GM12892 (cell line): ENCODE results near the gene MYH9.
A peak's percentile ranks its signal among the peaks of the same experiment; 100 is the strongest.
"Not testable (repeated sequence)": the region's sequence is repeated elsewhere in the genome, so short reads cannot be mapped to it uniquely, and the experiment has no call there.

Experiments
- DNase-seq: peaks from one replicate; pipeline ENCODE4 v3.0.0; 2011; ENCODE audit not compliant: insufficient read length
- FAIRE-seq: peaks from 2 replicates; lab custom pipeline; 2011; peaks lifted over from hg19 to GRCh38; lab: Jason Lieb, UNC
- POLR2A ChIP-seq: IDR thresholded peaks from 2 replicates; pipeline ENCODE4 v1.6.1; 2011; ENCODE audit warnings: low read depth, low read length, control low read depth
- POLR2AphosphoS5 ChIP-seq: IDR thresholded peaks from 2 replicates; pipeline ENCODE4 v1.6.1; 2011; ENCODE audit warnings: low read depth, low read length, control low read depth
- TAF1 ChIP-seq: IDR thresholded peaks from 2 replicates; pipeline ENCODE4 v1.6.1; 2011; ENCODE audit warnings: low read depth, mild to moderate bottlenecking, control low read depth, low read length, borderline replicate concordance

Gene MYH9

DNA sequence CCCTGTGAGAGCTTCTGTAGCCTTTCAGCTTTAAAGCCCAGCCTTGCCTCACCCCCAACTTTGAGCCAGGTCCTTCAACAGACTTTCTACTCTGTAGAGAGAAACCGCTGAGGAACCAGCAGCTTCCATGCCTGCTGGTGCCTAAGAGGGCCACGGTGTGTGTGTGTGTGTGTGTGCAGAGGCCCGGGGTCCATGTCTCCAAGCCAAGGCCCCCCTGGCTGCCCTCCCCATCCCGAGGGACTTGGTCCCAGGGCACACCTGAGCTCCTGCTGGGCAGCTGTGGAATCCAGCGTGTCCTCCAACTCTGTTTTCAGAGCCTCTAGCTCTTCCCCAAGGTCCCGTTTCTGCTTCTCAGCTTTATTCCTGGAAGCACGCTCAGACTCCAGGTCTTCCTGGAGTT, 92.5 kb downstream of the MYH9 start:
- TF ChIP-seq POLR2A (no peak), POLR2AphosphoS5 (no peak), TAF1 (no peak)
- DNase-seq, result no peak
- no peak for FAIRE-seq

DNA sequence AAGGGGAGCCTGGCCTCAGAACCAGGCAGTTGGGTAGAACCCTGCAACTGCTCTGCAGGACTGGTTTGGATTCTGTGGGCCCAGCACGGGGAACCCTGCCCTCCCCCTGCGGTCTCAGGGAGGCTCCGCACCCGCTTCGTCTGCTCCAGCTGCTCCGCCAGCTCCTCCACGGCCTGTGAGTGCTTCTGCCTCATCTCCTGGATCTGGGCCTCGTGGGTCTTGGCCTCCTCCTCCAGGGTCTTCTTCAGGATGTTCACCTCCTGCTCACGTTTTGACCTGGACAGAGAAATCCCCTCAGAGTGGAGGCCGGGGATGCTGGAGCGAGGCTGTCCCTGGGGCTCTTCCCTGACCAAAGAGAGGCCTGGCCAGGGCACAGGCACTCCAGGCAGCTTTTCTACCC, 93.0 kb downstream of the MYH9 start:
- no peak for DNase-seq
- TF ChIP-seq POLR2AphosphoS5 (no peak), TAF1 (no peak), POLR2A (no peak; the same call in 1 of the 2 replicates)
- no peak for FAIRE-seq

DNA sequence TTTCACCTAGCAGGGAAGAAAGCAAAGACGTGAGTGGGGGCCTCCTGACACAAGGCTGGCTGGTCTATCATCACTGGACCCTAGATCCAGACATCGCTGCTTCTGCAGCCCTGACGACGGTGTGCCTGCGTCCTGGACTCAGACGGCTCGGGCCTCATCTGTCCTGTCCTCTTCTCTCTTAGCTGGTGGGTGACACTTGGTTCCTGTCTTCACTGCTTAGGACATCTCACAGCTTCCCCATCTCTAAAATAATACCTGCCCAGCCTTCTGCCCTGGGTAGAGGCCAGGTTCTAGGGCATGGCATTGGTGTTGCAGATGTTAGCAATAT, 93.5 kb downstream of the MYH9 start:
- TF ChIP-seq TAF1, result no peak
- no peak for TF ChIP-seq POLR2AphosphoS5
- no peak for TF ChIP-seq POLR2A
- no peak for FAIRE-seq
- no peak for DNase-seq

DNA sequence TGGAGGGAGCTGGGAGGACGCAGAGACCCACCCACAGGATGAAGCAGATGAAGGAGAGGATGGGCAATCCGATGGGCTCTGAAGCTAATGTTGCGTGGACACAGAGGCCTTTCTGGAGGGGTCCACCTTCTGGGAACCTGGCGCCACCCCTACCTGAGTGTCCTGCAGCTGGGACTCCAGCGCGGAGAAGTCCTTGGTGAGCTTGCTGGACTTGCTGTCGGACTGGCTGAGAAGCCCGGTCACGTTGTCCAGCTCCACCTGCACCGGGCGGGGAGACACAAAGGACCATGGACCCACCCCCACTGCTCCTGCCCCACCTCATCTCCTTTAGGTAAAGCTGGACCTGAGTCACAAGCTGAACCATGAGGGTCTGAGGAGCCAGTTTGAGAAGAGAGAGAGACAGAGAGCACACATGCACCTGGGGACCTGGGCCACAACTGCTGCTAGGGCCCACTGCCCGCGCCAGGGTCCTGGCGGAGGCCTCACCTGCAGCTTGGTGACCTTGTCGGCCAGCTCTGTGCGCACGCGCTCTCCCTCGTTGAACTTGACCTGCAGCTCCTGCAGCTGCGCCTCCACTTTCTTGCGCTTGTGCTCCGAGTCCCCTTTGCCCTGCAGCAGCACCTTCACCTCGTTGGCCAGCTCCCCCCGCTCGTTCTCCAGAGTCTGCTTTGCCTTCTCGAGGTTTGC, 94.0 kb downstream of the MYH9 start:
- DNase-seq (no peak), FAIRE-seq (no peak)
- TF ChIP-seq TAF1 (no peak), POLR2AphosphoS5 (peak; percentile 40; the same call in 1 of the 2 replicates)

DNA sequence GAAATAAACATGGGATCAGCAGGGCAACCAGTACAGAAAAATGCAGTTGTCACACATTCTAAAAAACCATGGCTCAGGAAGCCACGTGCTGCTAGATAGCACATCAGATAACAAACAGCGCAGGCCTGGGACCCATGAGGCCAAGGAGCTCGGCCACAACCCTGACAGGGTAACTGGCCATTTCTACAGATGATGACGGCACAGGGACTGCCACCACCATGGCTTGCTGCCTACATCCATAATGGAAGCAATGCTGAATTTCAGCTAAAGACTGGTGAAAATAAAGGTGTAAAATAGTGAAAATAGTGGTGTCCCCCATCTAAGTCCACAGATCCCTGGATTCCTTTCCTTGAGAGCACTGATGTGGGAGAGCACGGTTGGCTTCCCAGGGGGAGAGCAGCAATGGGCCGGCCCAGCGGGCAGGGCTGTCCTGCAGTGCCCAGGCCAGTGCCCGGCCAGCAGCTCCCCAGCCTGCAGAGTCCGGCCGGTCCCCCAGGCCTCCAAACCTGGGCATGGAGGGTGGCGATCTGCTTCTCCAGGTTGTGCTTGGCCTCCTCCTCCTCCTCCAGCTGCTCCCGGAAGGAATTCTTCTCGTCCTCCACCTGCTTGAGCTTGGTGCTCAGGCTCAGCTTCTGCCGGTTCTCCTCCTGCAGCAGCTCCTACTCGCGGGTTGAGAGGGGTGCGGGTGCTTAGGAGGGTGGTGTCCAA, 94.8 kb downstream of the MYH9 start:
- TF ChIP-seq POLR2A, result no peak
- no peak for TF ChIP-seq POLR2AphosphoS5
- TF ChIP-seq TAF1, result no peak
- FAIRE-seq, result no peak
- DNase-seq, result no peak

DNA sequence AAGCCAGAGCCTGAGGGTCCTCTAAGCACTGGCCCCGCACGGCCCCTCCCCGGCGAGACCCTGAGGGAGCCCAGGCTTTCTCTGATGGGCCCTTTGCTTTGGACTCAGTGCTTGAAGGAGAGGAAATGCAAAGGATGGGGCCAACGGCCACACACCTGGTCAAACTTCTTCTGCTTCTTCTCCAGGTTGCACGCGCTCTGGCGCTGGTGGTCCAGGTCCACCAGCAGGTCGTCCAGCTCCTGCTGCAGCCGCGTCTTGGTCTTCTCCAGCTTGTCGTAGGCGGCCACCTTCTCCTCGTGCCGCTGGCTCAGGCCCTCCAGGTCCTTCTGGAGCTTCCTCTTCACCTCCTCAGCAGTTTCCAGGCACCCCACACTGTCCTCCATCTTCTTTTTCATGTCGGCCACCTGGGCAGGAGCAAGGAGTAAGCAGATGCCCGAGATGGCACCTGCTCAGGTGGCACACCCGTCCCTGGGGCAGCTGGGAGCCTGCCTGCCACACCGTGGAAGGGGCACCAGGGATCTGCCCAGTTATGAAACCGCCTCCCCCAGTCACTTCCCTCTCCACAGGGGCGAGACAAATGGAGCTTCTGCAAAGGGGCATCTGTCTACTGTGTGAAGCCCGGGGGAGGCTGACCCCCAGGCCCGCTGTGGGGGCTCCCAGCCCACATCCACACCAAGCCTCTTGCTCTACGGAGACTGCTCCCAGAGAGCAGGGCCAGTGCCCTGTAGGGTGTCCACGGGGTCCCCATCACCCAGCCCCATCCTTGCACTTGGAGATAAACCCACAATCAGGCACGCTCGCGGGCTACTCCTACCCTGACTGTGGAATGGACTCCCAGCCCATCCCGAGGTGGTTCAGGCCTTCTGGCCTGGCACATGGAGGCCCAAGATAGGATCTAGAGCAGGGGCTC, 95.7 kb downstream of the MYH9 start:
- no peak for DNase-seq
- no peak for FAIRE-seq

DNA sequence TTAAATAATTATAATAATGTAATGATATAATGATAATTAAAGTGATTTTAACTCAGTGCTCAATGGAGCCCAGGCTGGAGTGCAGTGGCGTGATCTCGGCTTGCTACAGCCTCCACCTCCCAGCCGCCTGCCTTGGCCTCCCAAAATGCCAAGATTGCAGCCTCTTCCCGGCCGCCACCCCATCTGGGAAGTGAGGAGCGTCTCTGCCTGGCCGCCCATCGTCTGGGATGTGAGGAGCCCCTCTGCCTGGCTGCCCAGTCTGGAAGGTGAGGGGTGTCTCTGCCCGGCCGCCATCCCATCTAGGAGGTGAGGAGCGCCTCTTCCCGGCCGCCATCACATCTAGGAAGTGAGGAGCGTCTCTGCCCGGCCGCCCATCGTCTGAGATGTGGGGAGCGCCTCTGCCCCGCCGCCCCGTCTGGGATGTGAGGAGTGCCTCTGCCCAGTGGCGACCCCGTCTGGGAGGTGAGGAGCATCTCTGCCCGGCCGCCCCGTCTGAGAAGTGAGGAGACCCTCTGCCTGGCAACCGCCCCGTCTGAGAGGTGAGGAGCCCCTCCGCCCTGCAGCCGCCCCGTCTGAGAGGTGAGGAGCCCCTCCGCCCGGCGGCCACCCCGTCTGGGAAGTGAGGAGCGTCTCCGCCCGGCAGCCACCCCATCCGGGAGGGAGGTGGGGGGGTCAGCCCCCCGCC, 97.2 kb downstream of the MYH9 start:
- DNase-seq, FAIRE-seq: not testable (repeated sequence)

More for the DNA sequence above, 95.7 kb downstream of the MYH9 start:
- no peak for TF ChIP-seq POLR2AphosphoS5
- TF ChIP-seq TAF1, result no peak
- TF ChIP-seq POLR2A, result no peak

DNA sequence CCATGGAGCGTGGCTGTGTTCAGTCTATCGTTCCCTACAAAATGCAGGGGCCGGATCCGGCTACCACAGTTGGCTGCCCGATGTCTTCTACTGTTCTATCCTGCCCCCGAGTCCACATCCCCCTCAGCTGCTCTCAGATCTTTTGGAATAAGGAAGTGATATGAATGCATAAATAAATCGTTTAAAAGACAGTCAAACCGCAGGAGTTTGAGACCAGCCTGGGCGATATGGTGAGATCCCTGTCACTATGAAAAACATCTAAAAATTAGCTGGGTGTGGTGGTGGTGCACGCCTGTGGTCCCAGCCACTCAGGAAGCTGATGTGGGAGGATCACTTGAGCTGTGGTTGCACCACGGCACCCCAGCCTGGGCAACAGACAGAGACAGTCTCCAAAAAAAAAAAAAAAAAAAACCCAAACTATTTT, 97.8 kb downstream of the MYH9 start:
- DNase-seq, FAIRE-seq: not testable (repeated sequence)

DNA sequence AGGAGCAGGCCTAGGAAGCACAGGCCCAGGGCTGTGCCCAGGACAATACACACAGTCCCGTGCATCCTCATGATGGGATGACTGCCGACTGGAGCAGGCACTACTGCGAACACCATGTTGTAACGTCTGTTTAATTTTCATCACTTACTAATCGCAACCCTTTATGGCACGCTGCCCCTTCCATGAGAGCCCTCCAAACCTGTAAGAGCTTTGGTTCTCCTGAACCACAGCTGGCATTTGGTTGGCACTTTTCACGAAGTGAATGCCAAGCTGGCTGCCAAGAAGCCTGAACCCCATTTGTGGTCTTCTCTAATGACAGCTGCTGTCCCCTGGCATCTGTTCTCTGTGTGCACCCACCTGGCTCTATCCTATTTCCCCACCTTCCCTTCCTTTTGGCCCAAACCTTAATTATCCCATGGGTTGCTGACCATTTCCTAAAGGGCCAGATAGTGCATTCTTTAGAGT, 98.3 kb downstream of the MYH9 start:
- no peak for TF ChIP-seq TAF1
- TF ChIP-seq POLR2AphosphoS5, result no peak
- no peak; the same call in 1 of the 2 replicates for TF ChIP-seq POLR2A
- no peak for DNase-seq
- no peak for FAIRE-seq

DNA sequence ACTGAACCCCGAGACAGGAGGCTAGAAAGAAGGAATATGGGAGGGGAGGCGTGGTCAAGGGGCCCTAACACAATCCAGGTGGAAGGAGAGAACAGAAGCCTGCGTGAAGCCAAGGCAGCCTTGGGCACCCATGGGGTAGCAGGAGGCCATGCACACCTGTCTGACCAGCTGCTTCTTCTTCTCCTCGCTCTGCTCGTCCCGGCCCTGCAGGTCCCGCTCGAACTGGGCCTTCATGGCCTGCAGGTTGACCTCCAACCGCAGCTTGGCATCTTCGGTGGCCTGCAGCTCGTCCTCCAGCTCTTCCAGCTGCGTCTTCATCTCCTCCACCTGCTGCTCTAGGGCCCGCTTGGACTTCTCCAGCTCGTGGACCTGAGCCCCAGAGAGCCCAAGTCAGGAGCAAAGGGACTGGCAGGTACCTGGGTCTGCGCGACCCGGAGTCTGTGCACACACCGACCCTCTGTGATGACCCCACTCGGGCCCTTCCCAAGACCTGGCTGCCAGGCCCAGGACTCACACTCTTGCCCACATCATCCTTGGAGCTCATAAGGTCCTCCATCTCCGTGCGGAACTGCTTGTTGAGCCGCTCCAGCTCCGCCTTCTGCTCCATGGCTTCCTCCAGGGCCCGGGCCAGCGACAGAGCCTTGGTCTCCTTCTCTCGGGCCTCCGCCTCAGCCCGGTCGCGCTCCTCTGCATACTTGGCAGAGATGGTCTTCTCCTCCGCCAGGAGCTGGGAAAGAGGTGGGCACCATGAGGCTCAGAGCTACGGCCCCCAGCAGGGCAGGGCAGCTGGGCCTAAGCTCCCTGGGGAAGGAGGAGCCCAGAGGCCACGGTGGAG, 99.0 kb downstream of the MYH9 start:
- DNase-seq (no peak), FAIRE-seq (no peak)
- no peak for TF ChIP-seq POLR2AphosphoS5
- no peak for TF ChIP-seq TAF1
- TF ChIP-seq POLR2A, result no peak
